H9 (cell line): ENCODE results near the gene GPX7. TPM values are rescaled to one million over a fixed set of nuclear protein-coding genes. Genes with fewer than 3 reads are reported as not detected.

Source experiments
- DNase-seq: peaks from one replicate; pipeline ENCODE4 v3.0.0-alpha.2; 2017
- H2AFZ ChIP-seq: one replicate; pipeline ENCODE4 v1.6.1; 2013; ENCODE audit warnings: mild to moderate bottlenecking, low read length, control low read depth, moderate library complexity
- H2AK5ac ChIP-seq: 2 replicates; pipeline ENCODE4 v1.6.1; 2013; ENCODE audit warnings: low read length, control low read depth, mixed read lengths; ENCODE audit not compliant: insufficient read length
- H2BK120ac ChIP-seq: one replicate; pipeline ENCODE4 v1.6.1; 2013; ENCODE audit warnings: low read depth, mild to moderate bottlenecking, low read length, control low read depth, inconsistent platforms; ENCODE audit not compliant: poor library complexity, severe bottlenecking
- H2BK12ac ChIP-seq: 2 replicates; pipeline ENCODE4 v1.6.1; 2013; ENCODE audit warnings: low read length, control low read depth, mixed read lengths, low read depth; ENCODE audit not compliant: insufficient read length
- H2BK15ac ChIP-seq: 2 replicates; pipeline ENCODE4 v1.6.1; 2013; ENCODE audit warnings: low read depth, low read length, control low read depth
- H2BK20ac ChIP-seq: one replicate; pipeline ENCODE4 v1.6.1; 2013; ENCODE audit warnings: low read depth, mild to moderate bottlenecking, low read length, control low read depth, inconsistent platforms; ENCODE audit not compliant: poor library complexity, severe bottlenecking
- H2BK5ac ChIP-seq: 2 replicates; pipeline ENCODE4 v1.6.1; 2013; ENCODE audit warnings: low read length, control low read depth, mixed read lengths; ENCODE audit not compliant: insufficient read length
- H3K14ac ChIP-seq: 2 replicates; pipeline ENCODE4 v1.6.1; 2013; ENCODE audit warnings: low read length, control low read depth; ENCODE audit not compliant: insufficient read depth
- H3K18ac ChIP-seq: 2 replicates; pipeline ENCODE4 v1.6.1; 2013; ENCODE audit warnings: low read depth, mild to moderate bottlenecking, mixed read lengths, low read length, control low read depth; ENCODE audit not compliant: insufficient read length
- H3K23ac ChIP-seq: 2 replicates; pipeline ENCODE4 v1.6.1; 2013; ENCODE audit warnings: low read length, control low read depth, mixed read lengths, low read depth; ENCODE audit not compliant: insufficient read length
- H3K23me2 ChIP-seq: 2 replicates; pipeline ENCODE4 v1.6.1; 2013; ENCODE audit warnings: low read depth, mild to moderate bottlenecking, mixed read lengths, low read length, control low read depth; ENCODE audit not compliant: insufficient read length, poor library complexity, severe bottlenecking
- H3K27ac ChIP-seq: 2 replicates; pipeline ENCODE4 v1.5.1; 2013; ENCODE audit warnings: low read length, control low read depth, mixed read lengths, low read depth; ENCODE audit not compliant: insufficient read length
- H3K27me3 ChIP-seq: 2 replicates; pipeline ENCODE4 v1.6.1; 2013; ENCODE audit warnings: low read length, control low read depth, inconsistent platforms; ENCODE audit not compliant: insufficient read depth
- H3K4ac ChIP-seq: 2 replicates; pipeline ENCODE4 v1.6.1; 2013; ENCODE audit warnings: low read depth, mild to moderate bottlenecking, control low read depth, inconsistent platforms, low read length, moderate library complexity
- H3K4me1 ChIP-seq: 2 replicates; pipeline ENCODE4 v1.6.1; 2013; ENCODE audit warnings: low read length, control low read depth, inconsistent platforms; ENCODE audit not compliant: insufficient read depth
- H3K4me2 ChIP-seq: 2 replicates; pipeline ENCODE4 v1.6.1; 2013; ENCODE audit warnings: low read length, control low read depth, mixed read lengths; ENCODE audit not compliant: insufficient read length, insufficient read depth
- H3K56ac ChIP-seq: 2 replicates; pipeline ENCODE4 v1.6.1; 2013; ENCODE audit warnings: low read depth, mild to moderate bottlenecking, mixed read lengths, low read length, control low read depth; ENCODE audit not compliant: insufficient read length
- H3K79me1 ChIP-seq: 2 replicates; pipeline ENCODE4 v1.6.1; 2013; ENCODE audit warnings: low read depth, mild to moderate bottlenecking, moderate library complexity, low read length, control low read depth, inconsistent platforms; ENCODE audit not compliant: insufficient read depth, poor library complexity, severe bottlenecking
- H3K79me2 ChIP-seq: 2 replicates; pipeline ENCODE4 v1.6.1; 2013; ENCODE audit warnings: low read length, control low read depth, inconsistent platforms; ENCODE audit not compliant: insufficient read depth
- H3K9ac ChIP-seq: 2 replicates; pipeline ENCODE4 v1.6.1; 2013; ENCODE audit warnings: low read length, control low read depth, mixed read lengths; ENCODE audit not compliant: insufficient read length; ENCODE audit errors: extremely low read depth
- H3K9me3 ChIP-seq: one replicate; pipeline ENCODE4 v1.6.1; 2013; ENCODE audit warnings: low read depth, low read length, inconsistent platforms; ENCODE audit not compliant: control insufficient read depth
- H3T11ph ChIP-seq: one replicate; pipeline ENCODE4 v1.6.1; 2013; ENCODE audit warnings: mild to moderate bottlenecking, low read length, control low read depth, inconsistent platforms
- H4K20me1 ChIP-seq: one replicate; pipeline ENCODE4 v1.6.1; 2013; ENCODE audit not compliant: control insufficient read depth, insufficient read length, insufficient read depth
- H4K5ac ChIP-seq: 2 replicates; pipeline ENCODE4 v1.6.1; 2013; ENCODE audit warnings: low read depth, mild to moderate bottlenecking, mixed read lengths, low read length, control low read depth; ENCODE audit not compliant: insufficient read length
- H4K8ac ChIP-seq: replicated peaks from 2 replicates; pipeline ENCODE4 v1.6.1; 2013; ENCODE audit warnings: low read length, control low read depth, mixed read lengths, low read depth; ENCODE audit not compliant: insufficient read length
- H4K91ac ChIP-seq: 2 replicates; pipeline ENCODE4 v1.6.1; 2013; ENCODE audit warnings: low read depth, mild to moderate bottlenecking, moderate library complexity, mixed read lengths, low read length, control low read depth; ENCODE audit not compliant: insufficient read length
- H3K27ac Mint-ChIP-seq, 3 experiments: 2 replicates in 2 of 3; 3 replicates in 1 of 3; pipeline ENCODE4 v1.8.0; 2020 to 2021; ENCODE audit warnings: mixed read lengths in 3 of 3, mild to moderate bottlenecking in 1 of 3, moderate library complexity in 1 of 3
- H3K27me3 Mint-ChIP-seq: 2 replicates; pipeline ENCODE4 v1.8.0; 2021; ENCODE audit warnings: low read depth, mild to moderate bottlenecking, moderate library complexity, mixed read lengths
- H3K36me3 Mint-ChIP-seq, 3 experiments: 2 replicates in 2 of 3; 3 replicates in 1 of 3; pipeline ENCODE4 v1.8.0; 2020 to 2021; ENCODE audit warnings: low read depth in 3 of 3, mixed read lengths in 3 of 3; ENCODE audit not compliant: insufficient read depth in 1 of 3
- H3K4me1 Mint-ChIP-seq, 2 experiments: 2 replicates each; pipeline ENCODE4 v1.8.0; 2020; ENCODE audit warnings: mixed read lengths in 2 of 2
- H3K4me3 Mint-ChIP-seq, 2 experiments: 2 replicates in 1 of 2; 3 replicates in 1 of 2; pipeline ENCODE4 v1.8.0; 2020 to 2021; ENCODE audit warnings: mild to moderate bottlenecking in 2 of 2, mixed read lengths in 2 of 2, moderate library complexity in 1 of 2
- H3K9me3 Mint-ChIP-seq, 2 experiments: 2 replicates in 1 of 2; 3 replicates in 1 of 2; pipeline ENCODE4 v1.8.0; 2020; ENCODE audit warnings: mild to moderate bottlenecking in 2 of 2, mixed read lengths in 2 of 2, moderate library complexity in 1 of 2
- WGBS: extraction: QIAGEN DNeasy Blood & Tissue Kit; methylation state at CpG from one replicate; pipeline ENCODE4 v1.1.7; 2013; ENCODE audit warnings: missing lambda C conversion rate, low lambda C conversion rate, mixed read lengths; ENCODE audit not compliant: insufficient read length; ENCODE audit errors: extremely low coverage; 5-methylcytosine and 5-hydroxymethylcytosine counted together
- total RNA-seq: library from RNA; stranded (reverse); gene quantifications from 2 replicates; pipeline ENCODE4 v1.2.1, GENCODE V29; 2021
- TF ChIP-seq, protein P1 (sequence below): fragments of 200-600 bp; sonication (generic); conservative IDR thresholded peaks from 3 replicates; pipeline ENCODE4 v1.8.0; 2021; ENCODE audit warnings: antibody characterized with exemption, mild to moderate bottlenecking

Gene GPX7
- total RNA-seq, 1 experiment from 2014 or later = 12.1 TPM

DNA sequence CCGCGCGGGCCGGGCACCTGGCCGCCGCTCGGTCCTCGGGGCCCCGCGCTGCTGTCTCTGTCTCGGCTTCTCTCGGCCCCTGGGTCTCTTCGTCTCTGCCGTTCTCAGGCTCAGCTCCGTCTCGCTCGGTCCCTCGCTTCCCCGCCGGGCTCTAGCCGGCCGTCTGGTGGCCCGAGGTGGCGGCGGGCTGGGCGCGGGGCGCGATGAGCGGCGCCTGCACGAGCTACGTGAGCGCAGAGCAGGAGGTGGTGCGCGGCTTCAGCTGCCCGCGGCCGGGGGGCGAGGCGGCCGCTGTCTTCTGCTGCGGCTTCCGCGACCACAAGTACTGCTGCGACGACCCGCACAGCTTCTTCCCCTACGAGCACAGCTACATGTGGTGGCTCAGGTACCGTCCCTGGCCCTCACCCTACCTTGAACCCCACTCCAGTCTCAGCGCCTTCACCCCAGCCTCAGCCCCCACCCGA lies 31.2 kb downstream of the GPX7 start:
- Histone ChIP-seq H3K56ac (no peak overlapping the region), H4K5ac (no peak overlapping the region), H3K23me2 (peaks cover 4% of the 10 kb centered on the region), H3K9ac (no peak overlapping the region), H3K14ac (peak overlapping the region; percentile 70), H3K4ac (no peak overlapping the region), H3K23ac (no peak overlapping the region), H4K20me1 (no peaks in the 10 kb centered on the region), H2BK5ac (no peak overlapping the region), H3K4me1 (no peaks in the 10 kb centered on the region; the same call in 1 of the 2 replicates), H2AFZ (no peak overlapping the region), H3K79me2 (no peaks in the 10 kb centered on the region), H2BK12ac (peak overlapping the region; percentile 98), H3K27me3 (peaks cover 30% of the 10 kb centered on the region), H2BK120ac (no peak overlapping the region), H2BK15ac (no peak overlapping the region), H2BK20ac (no peak overlapping the region), H3K27ac (no peak overlapping the region), H3T11ph (no peak overlapping the region), H3K79me1 (no peaks in the 10 kb centered on the region), H3K18ac (peak overlapping the region; percentile 87), H4K91ac (no peak overlapping the region), H3K9me3 (no peaks in the 10 kb centered on the region), H2AK5ac (no peak overlapping the region), H3K4me2 (peak overlapping the region; percentile 50), H4K8ac (no peak overlapping the region)
- Mint-ChIP-seq H3K4me1 (peaks cover 19 to 28% of the 10 kb centered on the region in 2 experiments), H3K27ac (no peak overlapping the region), H3K27me3 (peaks cover 79% of the 10 kb centered on the region), H3K4me3 (peak overlapping the region; percentile 55 to 75), H3K9me3 (peaks cover 9% of the 10 kb centered on the region in 2 experiments), H3K36me3 (peaks cover 0 to 8% (median 7%) of the 10 kb centered on the region in 3 experiments; a peak in 3 of 7 replicates)
- TF ChIP-seq, protein P1, sequence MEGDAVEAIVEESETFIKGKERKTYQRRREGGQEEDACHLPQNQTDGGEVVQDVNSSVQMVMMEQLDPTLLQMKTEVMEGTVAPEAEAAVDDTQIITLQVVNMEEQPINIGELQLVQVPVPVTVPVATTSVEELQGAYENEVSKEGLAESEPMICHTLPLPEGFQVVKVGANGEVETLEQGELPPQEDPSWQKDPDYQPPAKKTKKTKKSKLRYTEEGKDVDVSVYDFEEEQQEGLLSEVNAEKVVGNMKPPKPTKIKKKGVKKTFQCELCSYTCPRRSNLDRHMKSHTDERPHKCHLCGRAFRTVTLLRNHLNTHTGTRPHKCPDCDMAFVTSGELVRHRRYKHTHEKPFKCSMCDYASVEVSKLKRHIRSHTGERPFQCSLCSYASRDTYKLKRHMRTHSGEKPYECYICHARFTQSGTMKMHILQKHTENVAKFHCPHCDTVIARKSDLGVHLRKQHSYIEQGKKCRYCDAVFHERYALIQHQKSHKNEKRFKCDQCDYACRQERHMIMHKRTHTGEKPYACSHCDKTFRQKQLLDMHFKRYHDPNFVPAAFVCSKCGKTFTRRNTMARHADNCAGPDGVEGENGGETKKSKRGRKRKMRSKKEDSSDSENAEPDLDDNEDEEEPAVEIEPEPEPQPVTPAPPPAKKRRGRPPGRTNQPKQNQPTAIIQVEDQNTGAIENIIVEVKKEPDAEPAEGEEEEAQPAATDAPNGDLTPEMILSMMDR = no peak
- no CpG with 5 or more reads among the region's 52 CpGs for WGBS
- DNase-seq = peak; percentile 59
